Measurements from ENCODE around the gene TDRD7.

- TF ChIP-seq POLR2A (IDR thresholded peaks at IDR 0.05; ENCODE audit: low read length) = no peak
- TF ChIP-seq GATA1 (IDR thresholded peaks at IDR 0.05; ENCODE audit: low read depth, low read length) = no peak
Measured at GRCh38 chr9:97501177-97501971, 89.5 kb downstream of the TDRD7 start, which contains the start of gene TMOD1.

Measured in erythroblast (primary cell).